RKO (cell line): ENCODE measurements around the gene APOL3.
A peak's percentile ranks its signal among the peaks of the same experiment; 100 is the strongest.
"Not testable (repeated sequence)": the region's sequence is repeated elsewhere in the genome, so short reads cannot be mapped to it uniquely, and the experiment has no call there.

ENCODE experiments used
- DNase-seq: peaks from one replicate; pipeline ENCODE4 v3.0.0-alpha.2; 2016; ENCODE audit warnings: low spot score

The APOL3 gene

GRCh38 chr22:36156515-36157419 lies 3.8 kb downstream of the APOL3 start:
- DNase-seq: peak; percentile 32

GRCh38 chr22:36156119-36156514 lies 4.4 kb downstream of the APOL3 start:
- DNase-seq: no peak

GRCh38 chr22:36155702-36156101 lies 4.9 kb downstream of the APOL3 start:
- no peak for DNase-seq

- DNase-seq: no peak
These were observed 6.1 kb downstream of the APOL3 start for GRCh38 chr22:36154423-36154945.

GRCh38 chr22:36153501-36154422 lies 6.8 kb downstream of the APOL3 start:
- no peak for DNase-seq

GRCh38 chr22:36152821-36153220 lies 7.7 kb downstream of the APOL3 start:
- not testable (repeated sequence) for DNase-seq

- no peak for DNase-seq
These were observed 8.5 kb downstream of the APOL3 start for GRCh38 chr22:36152088-36152487.

- DNase-seq: no peak
These were observed 9.5 kb downstream of the APOL3 start for GRCh38 chr22:36151006-36151595.

GRCh38 chr22:36149441-36149840 lies 11.1 kb downstream of the APOL3 start:
- DNase-seq: no peak

- no peak for DNase-seq
These were observed 12.1 kb downstream of the APOL3 start for GRCh38 chr22:36148411-36148810.

GRCh38 chr22:36147196-36147791 lies 13.3 kb downstream of the APOL3 start:
- no peak for DNase-seq

GRCh38 chr22:36145881-36146280 lies 14.7 kb downstream of the APOL3 start:
- no peak for DNase-seq

- peak; percentile 60 for DNase-seq
These were observed 15.5 kb downstream of the APOL3 start for GRCh38 chr22:36144886-36145541.

GRCh38 chr22:36143956-36144355 lies 16.6 kb downstream of the APOL3 start:
- no peak for DNase-seq

- no peak for DNase-seq
These were observed 17.3 kb downstream of the APOL3 start for GRCh38 chr22:36143066-36143815.

- no peak for DNase-seq
These were observed 19.1 kb downstream of the APOL3 start for GRCh38 chr22:36141481-36141880.

- not testable (repeated sequence) for DNase-seq
These were observed 21.8 kb downstream of the APOL3 start for GRCh38 chr22:36138709-36139108.

GRCh38 chr22:36136988-36137387 lies 23.6 kb downstream of the APOL3 start:
- DNase-seq: no peak

GRCh38 chr22:36136475-36136874 lies 24.1 kb downstream of the APOL3 start:
- no peak for DNase-seq

- no peak for DNase-seq
These were observed 25.1 kb downstream of the APOL3 start for GRCh38 chr22:36135306-36135980.
